WERI-Rb-1 (cell line): ENCODE measurements around the gene WWOX.

Experiments used
- DNase-seq: peaks from one replicate; pipeline ENCODE4 v3.0.0-alpha.2; 2020
- H3K27ac ChIP-seq: fragments of 250-450 bp; sonication (Bioruptor Pico); 2 replicates; pipeline ENCODE4 v1.5.1; 2020; ENCODE audit warnings: mild to moderate bottlenecking, moderate library complexity
- H3K27me3 ChIP-seq: fragments of 250-450 bp; sonication (Bioruptor Pico); 2 replicates; pipeline ENCODE4 v1.5.1; 2021; ENCODE audit warnings: mild to moderate bottlenecking, low read depth, moderate library complexity; ENCODE audit not compliant: insufficient read depth, severe bottlenecking
- H3K36me3 ChIP-seq: fragments of 250-450 bp; sonication (Bioruptor Pico); 2 replicates; pipeline ENCODE4 v1.5.1; 2020; ENCODE audit warnings: mild to moderate bottlenecking, moderate library complexity
- H3K4me3 ChIP-seq: 2 replicates; pipeline ENCODE4 v1.5.1; 2011; ENCODE audit warnings: low read depth, mild to moderate bottlenecking, control low read depth, low read length
- H3K9me3 ChIP-seq: fragments of 250-450 bp; sonication (Bioruptor Pico); 2 replicates; pipeline ENCODE4 v1.5.1; 2021; ENCODE audit warnings: mild to moderate bottlenecking, moderate library complexity; ENCODE audit not compliant: severe bottlenecking
- TF ChIP-seq, protein P1 (sequence below): IDR thresholded peaks from 2 replicates; pipeline ENCODE4 v1.5.1; 2011; ENCODE audit warnings: low read depth, mild to moderate bottlenecking, control low read depth, inconsistent platforms, low read length

Gene WWOX

DNA sequence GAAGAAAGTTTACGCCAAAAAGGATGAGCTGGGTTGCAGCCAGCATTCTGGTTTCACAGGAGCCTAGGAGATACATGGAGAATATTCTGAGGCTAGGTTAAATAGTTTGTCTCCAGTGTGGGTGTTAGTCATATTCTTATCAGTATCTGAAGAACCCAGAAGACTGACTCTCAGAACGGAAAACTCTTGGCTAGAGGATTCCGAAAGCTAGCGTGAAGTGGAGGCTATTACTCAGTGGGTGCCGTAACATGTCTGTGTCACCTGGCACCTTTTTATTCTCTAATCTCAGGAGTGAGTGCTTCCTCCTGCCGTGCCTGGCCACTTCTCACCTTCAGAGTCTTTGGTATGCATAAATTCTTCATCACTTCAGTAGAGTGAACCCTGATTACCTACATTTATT is 199.5 kb downstream of the WWOX start:
- H3K4me3 ChIP-seq = no peak overlapping the region
- TF ChIP-seq, protein P1, sequence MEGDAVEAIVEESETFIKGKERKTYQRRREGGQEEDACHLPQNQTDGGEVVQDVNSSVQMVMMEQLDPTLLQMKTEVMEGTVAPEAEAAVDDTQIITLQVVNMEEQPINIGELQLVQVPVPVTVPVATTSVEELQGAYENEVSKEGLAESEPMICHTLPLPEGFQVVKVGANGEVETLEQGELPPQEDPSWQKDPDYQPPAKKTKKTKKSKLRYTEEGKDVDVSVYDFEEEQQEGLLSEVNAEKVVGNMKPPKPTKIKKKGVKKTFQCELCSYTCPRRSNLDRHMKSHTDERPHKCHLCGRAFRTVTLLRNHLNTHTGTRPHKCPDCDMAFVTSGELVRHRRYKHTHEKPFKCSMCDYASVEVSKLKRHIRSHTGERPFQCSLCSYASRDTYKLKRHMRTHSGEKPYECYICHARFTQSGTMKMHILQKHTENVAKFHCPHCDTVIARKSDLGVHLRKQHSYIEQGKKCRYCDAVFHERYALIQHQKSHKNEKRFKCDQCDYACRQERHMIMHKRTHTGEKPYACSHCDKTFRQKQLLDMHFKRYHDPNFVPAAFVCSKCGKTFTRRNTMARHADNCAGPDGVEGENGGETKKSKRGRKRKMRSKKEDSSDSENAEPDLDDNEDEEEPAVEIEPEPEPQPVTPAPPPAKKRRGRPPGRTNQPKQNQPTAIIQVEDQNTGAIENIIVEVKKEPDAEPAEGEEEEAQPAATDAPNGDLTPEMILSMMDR = no peak
- no peaks in the 10 kb centered on the region for H3K9me3 ChIP-seq
- DNase-seq = no peak
- H3K27ac ChIP-seq = no peak overlapping the region
- H3K36me3 ChIP-seq = no peaks in the 10 kb centered on the region
- H3K27me3 ChIP-seq = no peaks in the 10 kb centered on the region

DNA sequence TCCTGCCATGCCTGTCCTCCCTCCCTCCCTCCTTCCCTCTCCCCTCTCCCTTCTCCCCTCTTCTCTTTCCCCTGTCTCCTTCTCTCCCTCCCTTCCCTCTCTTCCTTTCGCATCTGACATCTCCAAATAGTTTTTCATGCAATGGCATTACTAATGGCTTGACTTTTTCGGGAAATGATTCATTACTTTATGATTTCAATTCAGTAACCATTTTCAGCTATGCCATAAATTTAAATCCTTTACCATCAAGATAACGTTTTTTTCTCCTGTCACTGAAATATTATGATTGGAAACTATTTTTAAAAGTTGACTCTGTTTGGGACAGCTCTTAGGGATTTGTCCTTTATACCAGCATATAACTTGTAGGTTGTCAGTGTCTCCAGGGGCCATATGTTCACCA is 201.0 kb downstream of the WWOX start:
- TF ChIP-seq, protein P1 = no peak
- H3K36me3 ChIP-seq = no peaks in the 10 kb centered on the region
- no peak overlapping the region for H3K27ac ChIP-seq
- H3K4me3 ChIP-seq = no peak overlapping the region
- no peaks in the 10 kb centered on the region for H3K27me3 ChIP-seq
- no peak for DNase-seq
- H3K9me3 ChIP-seq = no peaks in the 10 kb centered on the region

DNA sequence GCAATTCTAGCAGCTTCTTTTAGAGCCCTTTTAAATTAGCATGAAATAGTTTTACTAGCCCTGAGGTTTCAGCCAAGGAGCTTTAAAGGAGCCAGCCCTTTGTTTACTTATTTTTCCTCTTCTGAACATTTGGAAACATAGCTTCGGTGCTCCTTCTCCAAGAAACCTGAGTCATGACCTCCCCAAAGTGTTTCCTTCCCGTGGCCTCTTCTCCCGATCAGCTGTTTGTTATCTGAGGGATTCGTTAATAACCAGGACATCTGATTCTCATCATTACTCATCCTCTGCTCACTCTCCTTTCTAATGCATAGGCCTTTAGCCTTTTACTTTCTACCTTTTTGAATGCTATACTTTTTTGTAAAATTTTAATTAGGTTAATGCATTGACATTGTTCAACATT is 204.5 kb downstream of the WWOX start:
- TF ChIP-seq, protein P1 = no peak
- Histone ChIP-seq H3K36me3 (no peaks in the 10 kb centered on the region), H3K9me3 (no peaks in the 10 kb centered on the region), H3K4me3 (no peak overlapping the region), H3K27me3 (no peaks in the 10 kb centered on the region), H3K27ac (no peak overlapping the region)
- DNase-seq = no peak

DNA sequence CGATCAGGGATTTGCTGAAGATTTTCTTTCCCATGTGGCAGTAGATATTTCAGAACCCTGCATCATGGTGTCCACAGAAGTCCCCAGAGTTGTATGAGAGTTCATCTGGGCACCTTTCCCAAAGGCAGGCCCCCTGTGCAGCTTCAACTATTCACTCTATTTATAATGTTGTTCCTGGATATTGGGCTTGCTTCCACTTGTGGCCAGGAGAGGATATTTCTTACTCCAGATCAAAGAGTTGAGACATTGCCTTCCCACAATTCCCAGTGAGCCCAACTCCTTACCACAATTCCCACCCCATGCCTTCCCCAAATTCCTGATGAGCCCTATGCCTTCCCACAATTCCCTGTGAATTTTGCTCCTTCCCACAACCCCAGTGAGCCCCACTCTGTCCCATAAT is 206.9 kb downstream of the WWOX start:
- H3K27ac ChIP-seq = no peak overlapping the region
- no peaks in the 10 kb centered on the region for H3K27me3 ChIP-seq
- H3K4me3 ChIP-seq = no peak overlapping the region
- TF ChIP-seq, protein P1 = no peak
- H3K9me3 ChIP-seq = no peaks in the 10 kb centered on the region
- H3K36me3 ChIP-seq = no peaks in the 10 kb centered on the region
- no peak for DNase-seq

DNA sequence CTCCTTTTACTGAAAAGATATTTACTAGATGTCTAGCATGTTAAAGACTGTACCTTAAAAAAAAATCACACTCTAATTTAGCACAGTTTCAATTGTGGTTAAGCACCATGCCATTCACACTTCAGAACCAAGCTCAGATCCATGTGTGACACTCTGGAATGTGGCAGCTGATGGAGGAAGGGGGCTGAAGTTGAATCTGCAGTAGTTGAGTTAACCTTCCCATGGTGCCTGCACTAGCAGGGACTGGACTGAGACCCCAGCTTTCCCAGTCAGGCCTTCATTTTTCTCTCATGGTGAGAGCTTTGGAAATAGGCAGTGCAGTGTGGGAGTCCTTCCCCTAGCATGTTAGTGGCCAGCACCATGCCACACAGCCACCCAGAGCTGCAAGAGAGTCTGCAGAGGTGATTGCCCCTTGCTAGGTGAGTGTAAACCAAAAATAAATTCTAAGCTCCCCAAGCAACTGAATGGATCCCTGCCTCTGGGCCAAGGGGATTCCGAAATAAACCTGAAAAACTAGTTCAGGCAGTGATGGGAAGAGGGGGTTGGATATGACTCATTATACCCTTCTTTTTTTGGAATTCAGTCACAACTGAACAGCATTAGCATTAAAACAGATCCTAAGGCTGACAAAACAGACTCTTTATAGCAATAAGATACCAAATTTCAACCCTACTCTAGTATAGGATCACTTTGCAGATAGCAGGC is 208.5 kb downstream of the WWOX start:
- Histone ChIP-seq H3K27me3 (no peaks in the 10 kb centered on the region), H3K4me3 (no peak overlapping the region), H3K27ac (no peak overlapping the region), H3K36me3 (no peaks in the 10 kb centered on the region), H3K9me3 (no peaks in the 10 kb centered on the region)
- TF ChIP-seq, protein P1 = no peak
- DNase-seq = no peak

DNA sequence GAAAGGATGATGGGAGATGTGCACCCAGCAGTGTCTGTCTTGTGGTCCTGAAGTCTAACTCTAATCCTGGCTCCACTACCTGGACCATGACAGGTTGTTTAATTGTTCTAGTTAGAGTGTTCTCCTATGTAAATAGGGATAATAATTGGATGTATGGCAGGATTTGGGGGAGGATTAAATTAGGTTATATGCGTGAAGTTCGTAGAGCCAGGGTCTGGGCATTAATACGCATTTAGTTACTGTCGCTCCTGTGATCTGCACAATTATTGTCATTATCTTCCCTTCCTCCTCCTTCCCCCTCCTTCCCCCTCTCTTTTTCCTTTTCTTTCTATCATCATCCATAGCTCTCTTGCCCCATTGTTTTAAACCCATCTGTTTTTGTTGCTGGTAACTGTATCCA is 210.3 kb downstream of the WWOX start:
- H3K27ac ChIP-seq = no peak overlapping the region
- H3K4me3 ChIP-seq = no peak overlapping the region
- TF ChIP-seq, protein P1 = no peak
- no peaks in the 10 kb centered on the region for H3K27me3 ChIP-seq
- no peaks in the 10 kb centered on the region for H3K36me3 ChIP-seq
- no peaks in the 10 kb centered on the region for H3K9me3 ChIP-seq
- no peak for DNase-seq
